ENCODE data around the gene KCNH2. TPM values are rescaled to one million over a fixed set of nuclear protein-coding genes. Genes with fewer than 3 reads are reported as not detected.

KCNH2 gene
- total and polyA plus RNA-seq, 2 experiments from 2014 or later = 2.6 to 14.7 TPM

GRCh38 chr7:151016942-151017341 lies 38.8 kb upstream of the KCNH2 start:
- no peaks in the 10 kb centered on the region for H3K9me2 ChIP-seq (ENCODE audit: insufficient read depth)
- peaks cover 20% of the 10 kb centered on the region for H3K4me1 ChIP-seq (ENCODE audit: insufficient read depth)
- peak in 1 of 2 experiments; percentile 30; a peak in 2 of 4 replicates for TF ChIP-seq CTCF (conservative IDR thresholded peaks at IDR 0.05; ENCODE audit: low read depth in 2 of 2)
- no peak for TF ChIP-seq CREB1 (CRISPR knock-in tag; IDR thresholded peaks at IDR 0.05; ENCODE audit: low read depth)
- H3K4me3 ChIP-seq = no peak overlapping the region
- no peaks in the 10 kb centered on the region; the same call in 1 of the 2 replicates for H3K36me3 ChIP-seq (ENCODE audit: insufficient read depth)
- no peak overlapping the region for H3K27ac ChIP-seq (ENCODE audit: low read depth)
- no peak overlapping the region for H3K4me2 ChIP-seq
- H2AFZ ChIP-seq = no peak overlapping the region
- peaks cover 9% of the 10 kb centered on the region; the same call in 1 of the 2 replicates for H3F3A ChIP-seq (replicated peaks; ENCODE audit: low read depth)
- DNase-seq (ENCODE audit: low spot score) (no peak), ATAC-seq (no peak)
- peaks cover 64% of the 10 kb centered on the region for H3K27me3 Mint-ChIP-seq (ENCODE audit: insufficient read depth, low read depth, poor library complexity)
- no peaks in the 10 kb centered on the region for H4K20me1 ChIP-seq (replicated peaks; ENCODE audit: insufficient read depth)
- peaks cover 59% of the 10 kb centered on the region for H3K27me3 ChIP-seq (ENCODE audit: insufficient read depth)
- H3K79me2 ChIP-seq (replicated peaks; ENCODE audit: insufficient read depth) = no peaks in the 10 kb centered on the region
- no peak overlapping the region for H3K27ac Mint-ChIP-seq
- H3K9me3 Mint-ChIP-seq = peaks cover 4% of the 10 kb centered on the region; the same call in 2 of the 3 replicates
- H3K36me3 Mint-ChIP-seq (ENCODE audit: low read depth) = peaks cover 11% of the 10 kb centered on the region
- no peak overlapping the region for H3K4me3 Mint-ChIP-seq
- peaks cover 37% of the 10 kb centered on the region for H3K4me1 Mint-ChIP-seq

- Histone ChIP-seq H3K36me3 (ENCODE audit: insufficient read depth) (no peaks in the 10 kb centered on the region; the same call in 1 of the 2 replicates), H3K27ac (ENCODE audit: low read depth) (no peak overlapping the region), H3F3A (replicated peaks; ENCODE audit: low read depth) (peaks cover 9% of the 10 kb centered on the region; the same call in 1 of the 2 replicates), H3K4me3 (no peak overlapping the region), H3K9me2 (ENCODE audit: insufficient read depth) (no peaks in the 10 kb centered on the region), H4K20me1 (replicated peaks; ENCODE audit: insufficient read depth) (no peaks in the 10 kb centered on the region), H2AFZ (no peak overlapping the region), H3K4me2 (no peak overlapping the region), H3K79me2 (replicated peaks; ENCODE audit: insufficient read depth) (no peaks in the 10 kb centered on the region), H3K27me3 (ENCODE audit: insufficient read depth) (peaks cover 62% of the 10 kb centered on the region), H3K4me1 (ENCODE audit: insufficient read depth) (peaks cover 20% of the 10 kb centered on the region)
- DNase-seq (ENCODE audit: low spot score) (no peak), ATAC-seq (no peak)
- Mint-ChIP-seq H3K27ac (no peak overlapping the region), H3K4me3 (no peak overlapping the region), H3K27me3 (ENCODE audit: insufficient read depth, low read depth, poor library complexity) (peaks cover 65% of the 10 kb centered on the region), H3K9me3 (peaks cover 4% of the 10 kb centered on the region; the same call in 2 of the 3 replicates), H3K36me3 (ENCODE audit: low read depth) (peaks cover 11% of the 10 kb centered on the region), H3K4me1 (peaks cover 40% of the 10 kb centered on the region)
- TF ChIP-seq CTCF (conservative IDR thresholded peaks at IDR 0.05; ENCODE audit: low read depth in 2 of 2) (no peak), ZNF462 (CRISPR knock-in tag; IDR thresholded peaks at IDR 0.05) (no peak), NANOG (IDR thresholded peaks at IDR 0.05; ENCODE audit: borderline replicate concordance) (no peak), POLR2AphosphoS5 (IDR thresholded peaks at IDR 0.05; ENCODE audit: low read depth) (no peak), CREB1 (CRISPR knock-in tag; IDR thresholded peaks at IDR 0.05; ENCODE audit: low read depth) (no peak), EZH2phosphoT487 (IDR thresholded peaks at IDR 0.05; ENCODE audit: unreplicated experiment) (no peak), EZH2 (IDR thresholded peaks at IDR 0.05; ENCODE audit: low read depth, unreplicated experiment) (no peak)
These were observed 38.4 kb upstream of the KCNH2 start for GRCh38 chr7:151016505-151016904.

Data from GM23338 (cell line).